ENCODE measurements around the gene RAB36.

- no peak for TF ChIP-seq EZH2phosphoT487 (IDR thresholded peaks at IDR 0.05; ENCODE audit: borderline replicate concordance, low read length)
- no peak for TF ChIP-seq CTCF (IDR thresholded peaks at IDR 0.05; ENCODE audit: low read depth, low read length, poor library complexity, severe bottlenecking)
These were observed 36.3 kb upstream of the RAB36 start for GRCh38 chr22:23109079-23109347.
